Right lobe of liver (tissue), 6 donors: ENCODE results near the gene IGSF9B. TPM values are rescaled to one million over a fixed set of nuclear protein-coding genes. Genes with fewer than 3 reads are reported as not detected.

Source experiments
- ATAC-seq, 4 donors: fragments of 200-7000 bp; cut with Tn5 transposase; one replicate each; pipeline ENCODE4 v1.9.1; 2020; ENCODE audit warnings: mild to moderate bottlenecking in 4 of 4, moderate library complexity in 4 of 4
- DNase-seq, 3 donors: peaks; one replicate each; pipeline ENCODE4 v3.0.0-alpha.2; 2020
- H3K27ac ChIP-seq, 3 donors: fragments of 200-600 bp; one replicate each; pipeline ENCODE4 v1.8.0; 2022
- H3K27me3 ChIP-seq, 2 donors: fragments of 200-600 bp; one replicate each; pipeline ENCODE4 v1.8.0; 2022
- H3K36me3 ChIP-seq, 4 donors: fragments of 200-600 bp; sonication (generic) in 1 of 4; one replicate each; pipeline versions ENCODE4 v1.5.1 to v1.8.0; 2017 to 2022; ENCODE audit warnings: control low read depth in 1 of 4
- H3K4me1 ChIP-seq, 4 donors: fragments of 200-600 bp; sonication (generic) in 1 of 4; one replicate each; pipeline versions ENCODE4 v1.5.1 to v1.8.0; 2017 to 2022; ENCODE audit warnings: control low read depth in 1 of 4
- H3K4me3 ChIP-seq, 3 donors: fragments of 200-600 bp; one replicate each; pipeline ENCODE4 v1.8.0; 2022
- H3K9me3 ChIP-seq, 4 donors: fragments of 200-600 bp; sonication (generic) in 1 of 4; one replicate each; pipeline versions ENCODE4 v1.5.1 to v1.8.0; 2017 to 2022; ENCODE audit warnings: control low read depth in 1 of 4
- CTCF ChIP-seq, 4 donors: fragments of 200-600 bp in 3 of 4; fragments of 450-650 bp in 1 of 4; IDR thresholded peaks; one replicate each; pipeline versions ENCODE4 v1.5.1 to v1.8.0; 2016 to 2022; ENCODE audit warnings: antibody characterized with exemption in 4 of 4, mild to moderate bottlenecking in 2 of 4
- POLR2A ChIP-seq: fragments of 450-650 bp; IDR thresholded peaks from one replicate; pipeline ENCODE4 v1.6.1; 2017; ENCODE audit warnings: antibody characterized with exemption, mild to moderate bottlenecking
- WGBS: methylation state at CpG from one replicate; pipeline ENCODE4 v1.1.6; 2018; ENCODE audit warnings: low coverage, low lambda C conversion rate; ENCODE audit not compliant: insufficient coverage; ENCODE audit errors: missing lambda C conversion rate; 5-methylcytosine and 5-hydroxymethylcytosine counted together
- intact Hi-C, 2 donors: fragments of 100-400 bp; cut with DNase I; formaldehyde crosslinking; loops; one replicate each; pipeline versions ENCODE4 v1.11.2 to v1.14.1; 2022
- total RNA-seq, 6 experiments: library from RNA; depleted of rRNA in 2 of 6; stranded (reverse); fragments of >200 nt in 2 of 6; fragmentation: NEBNext Ultra II Directional in 3 of 6; extraction: Animal tissue kit (Norgen Biotek cat#: 25700) in 3 of 6; gene quantifications; one replicate each; pipeline versions ENCODE4 v1.1.0 to v1.2.4, GENCODE V29; 2016 to 2023
- donor health status: DM: no; HTN: yes; CAD: no.
- donor health status: DM: no; HTN: no; CAD: no.
- donor health status: DM: no; HTN: no; CAD: no.
- donor health status: DM: no; HTN: yes; CAD: no.
- donor health status: DM: no; HTN: yes; CAD: no.

IGSF9B gene
- total RNA-seq, 6 experiments from 2014 or later = 0.15 to 0.23 TPM; not detected in 4

- TF ChIP-seq CTCF (IDR thresholded peaks at IDR 0.05) = no peak
- TF ChIP-seq POLR2A = no peak
- Histone ChIP-seq H3K4me1 (no peaks in the 10 kb centered on the region), H3K9me3 (no peaks in the 10 kb centered on the region), H3K4me3 (no peak overlapping the region), H3K27ac (no peak overlapping the region), H3K27me3 (no peaks in the 10 kb centered on the region), H3K36me3 (no peaks in the 10 kb centered on the region)
- WGBS = 62% methylated on average over 5 of the region's 21 CpGs
- intact Hi-C loops = loop anchor here in 1 of 2 donors (10.0 kb wide), 1 partner anchor 208 kb away; no protein-coding TSS in a partner anchor
- ATAC-seq (no peak), DNase-seq (no peak)
Measured at GRCh38 chr11:133926466-133927246, 30.1 kb downstream of the IGSF9B start.

- no peak overlapping the region for H3K27ac ChIP-seq
- no peak for DNase-seq
- no peak for ATAC-seq
- H3K9me3 ChIP-seq = no peaks in the 10 kb centered on the region
- WGBS = 75% methylated on average over 10 of the region's 20 CpGs
- no peaks in the 10 kb centered on the region for H3K27me3 ChIP-seq
- TF ChIP-seq POLR2A = no peak
- no peak for TF ChIP-seq CTCF (IDR thresholded peaks at IDR 0.05)
- H3K36me3 ChIP-seq = no peaks in the 10 kb centered on the region
- no peaks in the 10 kb centered on the region for H3K4me1 ChIP-seq
- H3K4me3 ChIP-seq = no peak overlapping the region
- intact Hi-C loops = loop anchor here in 1 of 2 donors (10.0 kb wide), 1 partner anchor 209 kb away; no protein-coding TSS in a partner anchor
Measured at GRCh38 chr11:133925756-133926155, 31.0 kb downstream of the IGSF9B start.

GRCh38 chr11:133924661-133925060, 32.1 kb downstream of the IGSF9B start:
- no peaks in the 10 kb centered on the region for H3K27me3 ChIP-seq
- H3K4me1 ChIP-seq = no peaks in the 10 kb centered on the region
- no peak for TF ChIP-seq POLR2A
- no peak for TF ChIP-seq CTCF (IDR thresholded peaks at IDR 0.05)
- intact Hi-C loops = loop anchor here in 1 of 2 donors (10.0 kb wide), 1 partner anchor 210 kb away; no protein-coding TSS in a partner anchor
- ATAC-seq = no peak
- H3K27ac ChIP-seq = no peak overlapping the region
- DNase-seq = no peak
- no peaks in the 10 kb centered on the region for H3K36me3 ChIP-seq
- 54% methylated on average over 3 of the region's 11 CpGs for WGBS
- no peak overlapping the region for H3K4me3 ChIP-seq
- H3K9me3 ChIP-seq = no peaks in the 10 kb centered on the region

- TF ChIP-seq POLR2A (no peak), CTCF (IDR thresholded peaks at IDR 0.05) (no peak)
- no peak overlapping the region for H3K4me3 ChIP-seq
- H3K9me3 ChIP-seq = no peaks in the 10 kb centered on the region
- DNase-seq = no peak
- intact Hi-C loops = loop anchor here in 1 of 2 donors (10.0 kb wide), 1 partner anchor 213 kb away; no protein-coding TSS in a partner anchor
- no peak for ATAC-seq
- no peak overlapping the region for H3K27ac ChIP-seq
- 76% methylated on average over 15 of the region's 23 CpGs for WGBS
- H3K27me3 ChIP-seq = peaks cover 0 to 7% of the 10 kb centered on the region in 2 donors
- no peaks in the 10 kb centered on the region for H3K4me1 ChIP-seq
- no peaks in the 10 kb centered on the region for H3K36me3 ChIP-seq
Measured at GRCh38 chr11:133922078-133922870, 34.5 kb downstream of the IGSF9B start.
